OCI-LY7 (cell line): Measurements from ENCODE around the gene RNF186. TPM values are rescaled to one million over a fixed set of nuclear protein-coding genes. Genes with fewer than 3 reads are reported as not detected.

ENCODE experiments used
- BruUV-seq: library from RNA; stranded (reverse); fragments of 400-500 nt; replicated peaks from 2 replicates; lab custom pipeline; 2021; lab: Mats Ljungman, UMichigan
- CTCF ChIA-PET: fragments of 300-600 bp; sonication (Branson Sonifier 250); formaldehyde crosslinking; loops from one replicate; lab custom pipeline; 2022; ENCODE audit warnings: antibody characterized with exemption; ENCODE audit not compliant: unreplicated experiment; lab: Charles Lee
- POLR2A ChIA-PET: fragments of 300-600 bp; sonication (Branson Sonifier 250); formaldehyde crosslinking; loops from one replicate; lab custom pipeline; 2022; ENCODE audit warnings: antibody characterized with exemption; lab: Charles Lee
- DNase-seq: peaks from one replicate; pipeline ENCODE4 v3.0.0-alpha.2; 2015; ENCODE audit warnings: low spot score
- H2AFZ ChIP-seq: fragments of 200-600 bp; sonication (generic), shearing (Covaris generic); 2 replicates; pipeline ENCODE4 v1.6.1; 2014; ENCODE audit warnings: mild to moderate bottlenecking, antibody characterized with exemption, low read length, moderate library complexity
- H3K27ac ChIP-seq: fragments of 200-600 bp; sonication (generic); 2 replicates; pipeline ENCODE4 v1.5.1; 2014; ENCODE audit warnings: mixed run types, low read depth, mild to moderate bottlenecking, moderate library complexity, low read length, inconsistent platforms; ENCODE audit not compliant: poor library complexity, severe bottlenecking
- H3K36me3 ChIP-seq: fragments of 200-600 bp; sonication (generic); 2 replicates; pipeline ENCODE4 v1.6.1; 2014; ENCODE audit warnings: mild to moderate bottlenecking, antibody characterized with exemption, low read length, moderate library complexity, mixed read lengths; ENCODE audit not compliant: insufficient read depth
- H3K4me1 ChIP-seq: fragments of 200-600 bp; sonication (generic); 2 replicates; pipeline ENCODE4 v1.5.1; 2014; ENCODE audit warnings: mild to moderate bottlenecking, low read length; ENCODE audit not compliant: insufficient read depth, poor library complexity, severe bottlenecking
- H3K4me2 ChIP-seq: fragments of 200-600 bp; sonication (generic); 2 replicates; pipeline ENCODE4 v1.6.1; 2014; ENCODE audit warnings: mild to moderate bottlenecking, low read length
- H3K4me3 ChIP-seq: fragments of 200-600 bp; sonication (generic); 2 replicates; pipeline ENCODE4 v1.5.1; 2014; ENCODE audit warnings: mild to moderate bottlenecking, low read depth, low read length; ENCODE audit not compliant: poor library complexity, severe bottlenecking
- H3K79me2 ChIP-seq: fragments of 200-600 bp; sonication (generic); 2 replicates; pipeline ENCODE4 v1.6.1; 2016; ENCODE audit warnings: low read depth, mild to moderate bottlenecking, low read length, moderate library complexity, mixed read lengths; ENCODE audit not compliant: insufficient read depth
- H3K9me2 ChIP-seq: fragments of 200-600 bp; sonication (generic); 2 replicates; pipeline ENCODE4 v1.6.1; 2016; ENCODE audit warnings: mild to moderate bottlenecking, low read length, mixed read lengths; ENCODE audit not compliant: insufficient read depth
- H3K9me3 ChIP-seq: fragments of 200-600 bp; sonication (generic); 2 replicates; pipeline ENCODE4 v1.6.1; 2014; ENCODE audit warnings: mild to moderate bottlenecking, mixed run types, low read length, mixed read lengths
- H4K20me1 ChIP-seq: fragments of 200-600 bp; sonication (generic); 2 replicates; pipeline ENCODE4 v1.6.1; 2014; ENCODE audit warnings: mild to moderate bottlenecking, antibody characterized with exemption, low read length, moderate library complexity, mixed read lengths; ENCODE audit not compliant: insufficient read depth
- CTCF ChIP-seq: fragments of 200-600 bp; sonication (generic); conservative IDR thresholded peaks from 2 replicates; pipeline ENCODE4 v1.5.1; 2014; ENCODE audit warnings: mild to moderate bottlenecking, antibody characterized with exemption, low read length, moderate library complexity, mixed read lengths
- EZH2phosphoT487 ChIP-seq: fragments of 200-600 bp; sonication (generic); IDR thresholded peaks from 2 replicates; pipeline ENCODE4 v1.6.1; 2018; ENCODE audit warnings: low read depth, borderline replicate concordance, mild to moderate bottlenecking, mixed run types, antibody characterized with exemption, low read length, moderate library complexity, mixed read lengths
- intact Hi-C: fragments of 100-400 bp; cut with micrococcal nuclease; formaldehyde crosslinking; loops from one replicate; pipeline ENCODE4 v1.10.0; 2022; ENCODE audit not compliant: unreplicated experiment
- total RNA-seq, 2 experiments: library from RNA; depleted of rRNA in 1 of 2; stranded (reverse); fragments of >200 nt in 1 of 2; shearing (Covaris generic) in 1 of 2; gene quantifications; 2 replicates each; pipeline ENCODE4 v1.2.3, GENCODE V29; 2014 to 2022

RNF186 gene
- total RNA-seq, 2 experiments from 2014 or later: not detected

DNA sequence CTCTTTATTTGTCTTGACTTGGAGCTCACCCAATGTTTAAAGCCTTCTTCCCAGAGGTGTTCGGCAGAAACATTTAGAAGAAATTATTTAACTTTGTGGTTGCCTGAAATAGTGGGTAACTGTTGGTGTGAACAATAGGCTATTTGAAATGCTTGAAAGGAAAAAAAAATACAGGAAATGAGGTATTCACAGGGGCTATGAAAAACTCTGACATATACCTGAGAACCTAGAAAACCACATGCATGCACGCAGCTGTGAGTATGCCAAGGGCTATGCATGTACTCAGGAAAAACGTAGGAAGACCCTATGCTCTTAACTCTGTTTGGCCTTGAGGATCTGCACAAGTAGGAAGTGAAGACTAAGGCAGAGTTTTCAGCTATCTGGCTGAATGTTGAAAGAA, 16.4 kb upstream of the RNF186 start:
- H3K4me3 ChIP-seq: no peak overlapping the region

GRCh38 chr1:19828546-19828945, 13.5 kb upstream of the RNF186 start:
- ChIA-PET POLR2A (interaction anchor here (0.7 kb wide), 2 partner anchors 12 to 126 kb away, joined by 3 read pairs; no protein-coding TSS in a partner anchor), CTCF (no interaction called here)
- TF ChIP-seq EZH2phosphoT487: no peak
- no peak for TF ChIP-seq CTCF

More for the DNA sequence above, 16.4 kb upstream of the RNF186 start:
- Histone ChIP-seq H3K79me2 (no peaks in the 10 kb centered on the region), H3K9me3 (no peaks in the 10 kb centered on the region), H3K9me2 (no peaks in the 10 kb centered on the region), H3K36me3 (no peaks in the 10 kb centered on the region), H3K27ac (no peak overlapping the region), H3K4me2 (no peak overlapping the region), H2AFZ (no peak overlapping the region), H3K4me1 (no peaks in the 10 kb centered on the region), H4K20me1 (no peaks in the 10 kb centered on the region)
- TF ChIP-seq EZH2phosphoT487 (no peak), CTCF (no peak)
- no TSS peak for BruUV-seq
- POLR2A ChIA-PET: no interaction called here
- CTCF ChIA-PET: no interaction called here
- intact Hi-C loops: no loop called here
- DNase-seq: no peak

GRCh38 chr1:19825298-19825697, 10.2 kb upstream of the RNF186 start:
- DNase-seq: no peak
- Histone ChIP-seq H4K20me1 (no peaks in the 10 kb centered on the region), H3K9me2 (no peaks in the 10 kb centered on the region), H3K79me2 (no peaks in the 10 kb centered on the region), H2AFZ (no peak overlapping the region), H3K4me1 (peaks cover 4% of the 10 kb centered on the region), H3K36me3 (no peaks in the 10 kb centered on the region), H3K9me3 (no peaks in the 10 kb centered on the region), H3K4me2 (no peak overlapping the region), H3K27ac (no peak overlapping the region), H3K4me3 (no peak overlapping the region)
- ChIA-PET POLR2A (no interaction called here), CTCF (no interaction called here)
- no TSS peak for BruUV-seq
- TF ChIP-seq CTCF (no peak), EZH2phosphoT487 (no peak)
- intact Hi-C loops: no loop called here

More at GRCh38 chr1:19828546-19828945, 13.5 kb upstream of the RNF186 start:
- Histone ChIP-seq H3K79me2 (no peaks in the 10 kb centered on the region), H3K4me3 (no peak overlapping the region), H3K9me3 (no peaks in the 10 kb centered on the region), H3K36me3 (no peaks in the 10 kb centered on the region), H3K4me1 (no peaks in the 10 kb centered on the region), H3K9me2 (no peaks in the 10 kb centered on the region), H3K27ac (no peak overlapping the region), H3K4me2 (no peak overlapping the region), H4K20me1 (no peaks in the 10 kb centered on the region), H2AFZ (no peak overlapping the region)
- DNase-seq: no peak
- no TSS peak for BruUV-seq
- intact Hi-C loops: no loop called here
